Forelimb muscle (tissue), 1 donor: ENCODE results near the gene DCLK2. TPM values are rescaled to one million over a fixed set of nuclear protein-coding genes. Genes with fewer than 3 reads are reported as not detected.
"Not testable (repeated sequence)": the region's sequence is repeated elsewhere in the genome, so short reads cannot be mapped to it uniquely, and the experiment has no call there.

Experiments used
- DNase-seq: peaks from one replicate; pipeline ENCODE4 v3.0.0-alpha.2; 2013; ENCODE audit warnings: low read depth
- polyA plus RNA-seq: library from polyadenylated mRNA; unstranded; fragments of 120-200 nt; gene quantifications from one replicate; pipeline ENCODE4 v1.2.1, GENCODE V29; 2013; ENCODE audit not compliant: insufficient read length

Gene DCLK2
- polyA plus RNA-seq, 1 donor, result 6.9 TPM

GRCh38 chr4:150150629-150151062 is 72.4 kb downstream of the DCLK2 start:
- DNase-seq, result no peak

GRCh38 chr4:150152766-150153165 is 74.5 kb downstream of the DCLK2 start:
- no peak for DNase-seq

GRCh38 chr4:150155391-150155790 is 77.1 kb downstream of the DCLK2 start:
- no peak for DNase-seq

GRCh38 chr4:150156543-150156942 is 78.3 kb downstream of the DCLK2 start:
- DNase-seq, result no peak

GRCh38 chr4:150158041-150158440 is 79.8 kb downstream of the DCLK2 start:
- no peak for DNase-seq

GRCh38 chr4:150160473-150160872 is 82.2 kb downstream of the DCLK2 start:
- no peak for DNase-seq

- no peak for DNase-seq
These were observed 82.9 kb downstream of the DCLK2 start for GRCh38 chr4:150161109-150161508.

GRCh38 chr4:150162020-150162419 is 83.8 kb downstream of the DCLK2 start:
- DNase-seq, result not testable (repeated sequence)

GRCh38 chr4:150164055-150164454 is 85.8 kb downstream of the DCLK2 start:
- no peak for DNase-seq

- DNase-seq, result no peak
These were observed 86.8 kb downstream of the DCLK2 start for GRCh38 chr4:150164956-150165629.

- DNase-seq, result no peak
These were observed 88.8 kb downstream of the DCLK2 start for GRCh38 chr4:150167054-150167453.

- DNase-seq, result no peak
These were observed 95.2 kb downstream of the DCLK2 start for GRCh38 chr4:150173432-150173861.

- DNase-seq, result no peak
These were observed 95.7 kb downstream of the DCLK2 start for GRCh38 chr4:150173982-150174398.

GRCh38 chr4:150176547-150176946 is 98.3 kb downstream of the DCLK2 start:
- DNase-seq, result no peak

- DNase-seq, result no peak
These were observed 99.9 kb downstream of the DCLK2 start for GRCh38 chr4:150178161-150178560.

- DNase-seq, result no peak
These were observed 103.3 kb downstream of the DCLK2 start for GRCh38 chr4:150181536-150181935.

- DNase-seq, result no peak
These were observed 104.5 kb downstream of the DCLK2 start for GRCh38 chr4:150182794-150183193.

- DNase-seq, result not testable (repeated sequence)
These were observed 106.8 kb downstream of the DCLK2 start for GRCh38 chr4:150185033-150185432.

- DNase-seq, result no peak
These were observed 114.7 kb downstream of the DCLK2 start for GRCh38 chr4:150192986-150193385.

- not testable (repeated sequence) for DNase-seq
These were observed 119.0 kb downstream of the DCLK2 start for GRCh38 chr4:150197256-150197655.

- no peak for DNase-seq
These were observed 120.8 kb downstream of the DCLK2 start for GRCh38 chr4:150199056-150199455.

GRCh38 chr4:150205016-150205415 is 126.8 kb downstream of the DCLK2 start:
- no peak for DNase-seq

- DNase-seq, result no peak
These were observed 128.0 kb downstream of the DCLK2 start for GRCh38 chr4:150206265-150206664.

GRCh38 chr4:150206954-150207353 is 128.7 kb downstream of the DCLK2 start:
- DNase-seq, result no peak
